HCT116 (cell line): ENCODE results near the gene CDH2. TPM values are rescaled to one million over a fixed set of nuclear protein-coding genes. Genes with fewer than 3 reads are reported as not detected.

Experiments
- ATAC-seq: fragments of 200-7000 bp; cut with Tn5 transposase; 2 replicates; pipeline ENCODE4 v1.9.1; 2020; ENCODE audit warnings: mild to moderate bottlenecking, moderate library complexity
- BruUV-seq: library from RNA; stranded (reverse); fragments of 400-500 nt; replicated peaks from 2 replicates; lab custom pipeline; 2021; lab: Mats Ljungman, UMichigan
- CTCF ChIA-PET: fragments of 300-600 bp; sonication (Branson Sonifier 250); formaldehyde crosslinking; loops from one replicate; lab custom pipeline; 2021; ENCODE audit warnings: antibody characterized with exemption; lab: Charles Lee
- POLR2A ChIA-PET: fragments of 300-600, 350-600 bp; sonication (Branson Sonifier 250); formaldehyde crosslinking; loops from one replicate; lab custom pipeline; 2021; ENCODE audit warnings: antibody characterized with exemption; lab: Charles Lee
- RAD21 ChIA-PET, 2 experiments: fragments of 300-600 bp; sonication (Branson Sonifier 250); formaldehyde crosslinking; loops; one replicate each; lab custom pipeline; 2023; ENCODE audit warnings: low total read pairs in 2 of 2; ENCODE audit not compliant: uncharacterized antibody in 2 of 2, unreplicated experiment in 2 of 2, low non-redundant PET in 1 of 2; lab: Charles Lee
- DNase-seq: peaks from one replicate; pipeline ENCODE4 v3.0.0-alpha.2; 2010; ENCODE audit warnings: low read depth, low spot score
- H2AFZ ChIP-seq: fragments of 200-600 bp; shearing (Covaris generic), sonication (generic); 2 replicates; pipeline ENCODE4 v1.6.1; 2017; ENCODE audit warnings: low read depth, mixed run types, mixed read lengths, antibody characterized with exemption, low read length; ENCODE audit not compliant: poor library complexity, severe bottlenecking
- H3K27ac ChIP-seq: 2 replicates; pipeline ENCODE4 v1.5.1; 2012; ENCODE audit warnings: low read depth, low read length
- H3K27me3 ChIP-seq: fragments of 200-600 bp; sonication (generic); 2 replicates; pipeline ENCODE4 v1.6.1; 2016; ENCODE audit warnings: mixed run types, low read length, mixed read lengths; ENCODE audit not compliant: insufficient read depth
- H3K36me3 ChIP-seq, 2 experiments: fragments of 200-500 bp in 1 of 2; fragments of 200-600 bp in 1 of 2; sonication (Bioruptor generic) in 1 of 2; sonication (generic) in 1 of 2; 2 replicates each; pipeline versions ENCODE4 v1.5.1 to v1.6.1; 2014 to 2016; ENCODE audit warnings: low read length in 2 of 2, inconsistent platforms in 1 of 2, mixed read lengths in 1 of 2, mixed run types in 1 of 2; ENCODE audit not compliant: insufficient read depth in 2 of 2, control insufficient read depth in 1 of 2
- H3K4me1 ChIP-seq, 2 experiments: fragments of 200-600 bp in 1 of 2; sonication (generic) in 1 of 2; 2 replicates each; pipeline versions ENCODE4 v1.5.1 to v1.6.1; 2012 to 2017; ENCODE audit warnings: low read length in 2 of 2, inconsistent platforms in 1 of 2, mild to moderate bottlenecking in 1 of 2, mixed read lengths in 1 of 2, mixed run types in 1 of 2, moderate library complexity in 1 of 2; ENCODE audit not compliant: insufficient read depth in 2 of 2, control insufficient read depth in 1 of 2
- H3K4me2 ChIP-seq: fragments of 200-600 bp; sonication (generic); 2 replicates; pipeline ENCODE4 v1.6.1; 2017; ENCODE audit warnings: mixed run types, low read length, mixed read lengths
- H3K4me3 ChIP-seq, 2 experiments: fragments of 200-600 bp in 1 of 2; sonication (generic) in 1 of 2; replicated peaks in 1 of 2; 2 replicates each; pipeline ENCODE4 v1.5.1; 2011 to 2016; ENCODE audit warnings: low read length in 2 of 2, control low read depth in 1 of 2, low read depth in 1 of 2, mild to moderate bottlenecking in 1 of 2, mixed read lengths in 1 of 2, mixed run types in 1 of 2
- H3K79me2 ChIP-seq: fragments of 200-600 bp; sonication (generic); 2 replicates; pipeline ENCODE4 v1.6.1; 2017; ENCODE audit warnings: mild to moderate bottlenecking, mixed run types, low read length, moderate library complexity, mixed read lengths; ENCODE audit not compliant: insufficient read depth
- H3K9ac ChIP-seq: fragments of 200-600 bp; sonication (generic); 2 replicates; pipeline ENCODE4 v1.6.1; 2016; ENCODE audit warnings: low read length, mixed read lengths
- H3K9me2 ChIP-seq: fragments of 200-600 bp; sonication (generic), shearing (Covaris generic); 2 replicates; pipeline ENCODE4 v1.6.1; 2017; ENCODE audit warnings: mixed run types, mild to moderate bottlenecking, moderate library complexity; ENCODE audit not compliant: insufficient read depth
- H3K9me3 ChIP-seq, 2 experiments: fragments of 200-500 bp in 1 of 2; fragments of 200-600 bp in 1 of 2; sonication (Bioruptor generic) in 1 of 2; sonication (generic) in 1 of 2; 2 replicates each; pipeline ENCODE4 v1.6.1; 2014 to 2017; ENCODE audit warnings: low read length in 2 of 2, mixed read lengths in 2 of 2, inconsistent platforms in 1 of 2, low read depth in 1 of 2, mild to moderate bottlenecking in 1 of 2, mixed run types in 1 of 2, moderate library complexity in 1 of 2; ENCODE audit not compliant: control insufficient read depth in 1 of 2, insufficient read depth in 1 of 2
- H4K20me1 ChIP-seq: fragments of 200-600 bp; sonication (generic), shearing (Covaris generic); 2 replicates; pipeline ENCODE4 v1.6.1; 2017; ENCODE audit warnings: mixed run types, mild to moderate bottlenecking, moderate library complexity; ENCODE audit not compliant: insufficient read depth
- ELF1 ChIP-seq: IDR thresholded peaks from 2 replicates; pipeline ENCODE4 v1.6.1; 2012; ENCODE audit warnings: low read depth, borderline replicate concordance
- EZH2phosphoT487 ChIP-seq: fragments of 200-600 bp; IDR thresholded peaks from 2 replicates; pipeline ENCODE4 v1.6.1; 2018; ENCODE audit warnings: antibody characterized with exemption, borderline replicate concordance
- FOSL1 ChIP-seq: IDR thresholded peaks from 2 replicates; pipeline ENCODE4 v1.6.1; 2012; ENCODE audit warnings: low read depth
- JUND ChIP-seq: IDR thresholded peaks from 2 replicates; pipeline ENCODE4 v1.6.1; 2012
- POLR2A ChIP-seq: IDR thresholded peaks from 2 replicates; pipeline ENCODE4 v1.7.0; 2011; ENCODE audit warnings: borderline replicate concordance; ENCODE audit not compliant: insufficient read depth, insufficient read length; ENCODE audit errors: extremely low read depth
- POLR2AphosphoS5 ChIP-seq: IDR thresholded peaks from 2 replicates; pipeline ENCODE4 v1.6.1; 2011; ENCODE audit warnings: mild to moderate bottlenecking, low read depth, low read length, moderate library complexity
- RAD21 ChIP-seq: IDR thresholded peaks from 2 replicates; pipeline ENCODE4 v1.6.1; 2012; ENCODE audit warnings: low read depth, mild to moderate bottlenecking
- SP1 ChIP-seq: IDR thresholded peaks from 2 replicates; pipeline ENCODE4 v1.6.1; 2012; ENCODE audit warnings: low read depth
- SRF ChIP-seq: IDR thresholded peaks from 2 replicates; pipeline ENCODE4 v1.6.1; 2012; ENCODE audit warnings: low read depth
- TCF7L2 ChIP-seq: IDR thresholded peaks from 2 replicates; pipeline ENCODE4 v1.7.0; 2011; ENCODE audit warnings: borderline replicate concordance, inconsistent platforms; ENCODE audit not compliant: insufficient read depth, insufficient read length; ENCODE audit errors: extremely low read depth
- YY1 ChIP-seq: IDR thresholded peaks from 2 replicates; pipeline ENCODE4 v1.6.1; 2011; ENCODE audit warnings: low read length, low read depth, moderate library complexity, mild to moderate bottlenecking; ENCODE audit not compliant: insufficient replicate concordance; ENCODE audit errors: extremely low read depth
- ZBTB33 ChIP-seq: IDR thresholded peaks from 2 replicates; pipeline ENCODE4 v1.6.1; 2011; ENCODE audit warnings: mild to moderate bottlenecking, low read length, moderate library complexity; ENCODE audit not compliant: insufficient replicate concordance; ENCODE audit errors: extremely low read depth
- ZFX ChIP-seq: fragments of 450-650 bp; IDR thresholded peaks from 2 replicates; pipeline ENCODE4 v1.6.1; 2017
- ZNF274 ChIP-seq: fragments of 200-500 bp; sonication (Bioruptor generic); IDR thresholded peaks from 2 replicates; pipeline ENCODE4 v1.6.1; 2014; ENCODE audit warnings: mild to moderate bottlenecking, low read depth, low read length, inconsistent platforms
- intact Hi-C: fragments of 100-400 bp; cut with micrococcal nuclease; formaldehyde crosslinking; loops from 2 replicates; pipeline ENCODE4 v1.10.0; 2022
- total RNA-seq: library from RNA; stranded (reverse); gene quantifications from one replicate; pipeline ENCODE4 v1.2.1, GENCODE V29; 2021; ENCODE audit not compliant: unreplicated experiment
- TF ChIP-seq, protein P1 (sequence below): IDR thresholded peaks from 2 replicates; pipeline ENCODE4 v1.6.1; 2012

CDH2 gene
- total RNA-seq, 1 experiment from 2014 or later, result 0.15 TPM

- no peaks in the 10 kb centered on the region for H3K79me2 ChIP-seq
- RAD21 ChIA-PET, result no interaction called here
Observed at GRCh38 chr18:28174181-28174905, 2.6 kb downstream of the CDH2 start.

DNA sequence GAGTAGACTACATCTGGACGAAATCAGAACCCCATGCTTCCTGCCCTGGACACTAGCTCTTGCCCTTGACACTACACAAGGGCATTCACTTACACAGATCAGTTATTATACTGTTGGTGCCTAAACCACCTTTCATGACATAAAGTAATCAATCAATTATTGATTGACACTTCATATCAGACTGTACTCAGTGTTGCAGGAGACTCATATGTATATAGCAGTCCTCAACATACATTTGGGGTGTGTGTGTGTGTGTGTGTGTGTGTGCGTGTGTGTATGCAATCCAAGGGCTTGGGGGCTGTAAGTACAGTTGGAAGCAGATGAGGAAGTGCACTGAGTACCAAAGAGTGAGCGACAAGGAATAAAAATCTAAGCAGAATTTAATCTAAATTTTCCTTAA lies 5.1 kb downstream of the CDH2 start:
- Histone ChIP-seq H3K4me2 (no peak overlapping the region), H3K9me3 (peaks cover 0 to 4% of the 10 kb centered on the region in 2 experiments; a peak in 1 of 4 replicates), H3K4me3 (no peak overlapping the region), H2AFZ (no peak overlapping the region), H3K9me2 (no peaks in the 10 kb centered on the region), H3K27me3 (no peaks in the 10 kb centered on the region), H3K79me2 (no peaks in the 10 kb centered on the region), H3K36me3 (no peaks in the 10 kb centered on the region), H3K4me1 (no peaks in the 10 kb centered on the region), H4K20me1 (no peaks in the 10 kb centered on the region), H3K27ac (no peak overlapping the region), H3K9ac (no peak overlapping the region)
- no peak for DNase-seq
- POLR2A ChIA-PET, result no interaction called here
- CTCF ChIA-PET, result no interaction called here
- no TSS peak for BruUV-seq
- no peak for ATAC-seq
- RAD21 ChIA-PET, result no interaction called here
- intact Hi-C loops, result no loop called here
- TF ChIP-seq POLR2AphosphoS5, result no peak
- no peak for TF ChIP-seq TCF7L2
- no peak for TF ChIP-seq EZH2phosphoT487
- TF ChIP-seq JUND, result no peak
- no peak for TF ChIP-seq ELF1
- TF ChIP-seq RAD21, result no peak
- TF ChIP-seq, protein P1, sequence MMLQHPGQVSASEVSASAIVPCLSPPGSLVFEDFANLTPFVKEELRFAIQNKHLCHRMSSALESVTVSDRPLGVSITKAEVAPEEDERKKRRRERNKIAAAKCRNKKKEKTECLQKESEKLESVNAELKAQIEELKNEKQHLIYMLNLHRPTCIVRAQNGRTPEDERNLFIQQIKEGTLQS, result no peak
- TF ChIP-seq ZNF274, result no peak
- TF ChIP-seq ZFX, result no peak
- TF ChIP-seq SRF, result no peak
- TF ChIP-seq FOSL1, result no peak
- no peak for TF ChIP-seq SP1

More at GRCh38 chr18:28174181-28174905, 2.6 kb downstream of the CDH2 start:
- H3K27ac ChIP-seq, result no peak overlapping the region
- no peak overlapping the region for H2AFZ ChIP-seq
- intact Hi-C loops, result no loop called here
- ChIA-PET CTCF (no interaction called here), POLR2A (no interaction called here)
- H3K4me2 ChIP-seq, result no peak overlapping the region
- no peaks in the 10 kb centered on the region for H3K36me3 ChIP-seq
- no peaks in the 10 kb centered on the region for H3K4me1 ChIP-seq
- H3K27me3 ChIP-seq, result no peaks in the 10 kb centered on the region
- ATAC-seq (no peak), DNase-seq (no peak)
- H3K9ac ChIP-seq, result no peak overlapping the region
- H3K9me3 ChIP-seq, result peaks cover 0 to 4% of the 10 kb centered on the region in 2 experiments; a peak in 1 of 4 replicates
- no TSS peak for BruUV-seq
- H3K9me2 ChIP-seq, result no peaks in the 10 kb centered on the region
- no peak overlapping the region for H3K4me3 ChIP-seq
- no peak for TF ChIP-seq YY1
- TF ChIP-seq ZBTB33, result no peak
- no peak for TF ChIP-seq POLR2A
- TF ChIP-seq, all 23 proteins: peak for 0
- no peaks in the 10 kb centered on the region for H4K20me1 ChIP-seq
